Measurements from ENCODE around the gene CLEC4F. TPM values are rescaled to one million over a fixed set of nuclear protein-coding genes. Genes with fewer than 3 reads are reported as not detected.

Gene CLEC4F
- total and polyA plus RNA-seq, 2 of the 13 experiments (the other 11 are each of a cell fraction or from before 2014, with no cell fraction given) = 0.12 to 0.13 TPM

DNA sequence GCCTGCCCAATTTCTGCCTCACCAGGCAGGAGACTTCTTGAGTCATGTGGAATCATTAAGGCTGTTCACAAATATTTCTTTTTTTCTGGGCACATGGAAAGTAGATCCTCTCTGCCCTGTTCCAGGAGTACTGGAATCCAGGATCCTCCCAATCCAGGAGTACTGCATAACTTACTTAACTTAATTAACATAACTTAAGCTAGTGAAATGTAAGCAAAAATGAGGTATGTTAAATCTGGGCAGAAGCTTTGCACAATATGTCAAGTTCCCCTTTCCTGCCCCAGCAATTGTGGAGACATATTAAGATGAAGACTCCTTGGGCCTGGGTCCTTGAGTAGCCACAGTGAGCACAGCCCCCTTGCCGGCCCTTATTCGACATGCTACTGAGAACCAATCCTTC lies 12.0 kb upstream of the CLEC4F start:
- ATAC-seq = no peak
- Histone ChIP-seq H3K9ac (ENCODE audit: insufficient read depth, low read depth, low read length) (no peak overlapping the region), H3K4me3 (replicated peaks in 1 of 3; ENCODE audit: insufficient read depth in 1 of 3, low read depth in 2 of 3, low read length in 3 of 3) (no peak overlapping the region), H2AFZ (ENCODE audit: low read length) (no peak overlapping the region), H3K4me1 (ENCODE audit: insufficient read depth, low read length) (peaks cover 20% of the 10 kb centered on the region), H3K27me3 (ENCODE audit: control insufficient read depth in 1 of 2, insufficient read depth in 2 of 2, low read length in 2 of 2) (peaks cover 5 to 42% of the 10 kb centered on the region in 2 experiments), H3K4me2 (ENCODE audit: low read depth, low read length) (no peak overlapping the region), H4K20me1 (ENCODE audit: insufficient read depth, low read length) (no peaks in the 10 kb centered on the region), H3K36me3 (replicated peaks in 1 of 2; ENCODE audit: control insufficient read depth in 1 of 2, insufficient read depth in 2 of 2, low read length in 2 of 2) (no peaks in the 10 kb centered on the region), H3K9me3 (ENCODE audit: low read length) (no peaks in the 10 kb centered on the region), H3K79me2 (ENCODE audit: insufficient read depth, low read length) (no peaks in the 10 kb centered on the region), H3K27ac (ENCODE audit: extremely low read length, insufficient read depth, low read length) (no peak overlapping the region)
- ChIA-PET POLR2A (no interaction called here), CTCF (ENCODE audit: low intra/inter-chr PET ratio, low total read pairs) (no interaction called here)
- WGBS (ENCODE audit: low lambda C conversion rate) = 69% methylated on average over 2 of the region's 2 CpGs
- TF ChIP-seq U2AF2 (IDR thresholded peaks at IDR 0.05; ENCODE audit: low read depth, low read length) (no peak), ARHGAP35 (CRISPR knock-in tag; IDR thresholded peaks at IDR 0.05; ENCODE audit: borderline replicate concordance) (no peak), MTA3 (CRISPR knock-in tag; IDR thresholded peaks at IDR 0.05) (no peak)
- TF ChIP-seq, protein P1, sequence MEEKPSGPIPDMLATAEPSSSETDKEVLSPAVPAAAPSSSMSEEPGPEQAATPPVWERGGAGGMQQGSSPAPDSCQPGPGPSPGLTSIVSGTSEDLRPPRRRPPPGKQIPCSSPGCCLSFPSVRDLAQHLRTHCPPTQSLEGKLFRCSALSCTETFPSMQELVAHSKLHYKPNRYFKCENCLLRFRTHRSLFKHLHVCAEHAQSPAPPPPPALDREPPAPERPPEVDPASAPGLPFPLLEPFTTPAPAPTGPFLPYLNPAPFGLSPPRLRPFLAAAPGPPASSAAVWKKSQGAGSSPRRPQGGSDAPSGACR (CRISPR knock-in tag; IDR thresholded peaks at IDR 0.05) = no peak
- no peak for DNase-seq (ENCODE audit: low spot score)
- no peak for FAIRE-seq
- intact Hi-C loops (cut with micrococcal nuclease; ENCODE audit: unreplicated experiment) (no loop called here), in situ Hi-C loops (cut with HindIII; ENCODE audit: extremely low pct_ligation_motif_present, low pct_unique_long_range_greater_than_20kb) (no loop called here)
- no TSS peak for BruUV-seq (replicated peaks)

GRCh38 chr2:70831861-70832260 lies 11.5 kb upstream of the CLEC4F start:
- intact Hi-C loops (cut with micrococcal nuclease; ENCODE audit: unreplicated experiment) = loop anchor here (2.0 kb wide), 1 partner anchor 17 kb away; no protein-coding TSS in a partner anchor
- ATAC-seq (no peak), FAIRE-seq (no peak), DNase-seq (ENCODE audit: low spot score) (no peak)
- in situ Hi-C loops (cut with HindIII; ENCODE audit: extremely low pct_ligation_motif_present, low pct_unique_long_range_greater_than_20kb) = no loop called here
- Histone ChIP-seq H3K27ac (ENCODE audit: extremely low read length, insufficient read depth, low read length) (no peak overlapping the region), H2AFZ (ENCODE audit: low read length) (no peak overlapping the region), H3K4me1 (ENCODE audit: insufficient read depth, low read length) (peaks cover 20% of the 10 kb centered on the region), H3K9ac (ENCODE audit: insufficient read depth, low read depth, low read length) (no peak overlapping the region), H3K36me3 (replicated peaks in 1 of 2; ENCODE audit: control insufficient read depth in 1 of 2, insufficient read depth in 2 of 2, low read length in 2 of 2) (no peaks in the 10 kb centered on the region), H3K4me3 (replicated peaks in 1 of 3; ENCODE audit: insufficient read depth in 1 of 3, low read depth in 2 of 3, low read length in 3 of 3) (no peak overlapping the region), H4K20me1 (ENCODE audit: insufficient read depth, low read length) (no peaks in the 10 kb centered on the region), H3K9me3 (ENCODE audit: low read length) (no peaks in the 10 kb centered on the region), H3K4me2 (ENCODE audit: low read depth, low read length) (no peak overlapping the region), H3K79me2 (ENCODE audit: insufficient read depth, low read length) (no peaks in the 10 kb centered on the region), H3K27me3 (ENCODE audit: control insufficient read depth in 1 of 2, insufficient read depth in 2 of 2, low read length in 2 of 2) (peaks cover 5 to 41% of the 10 kb centered on the region in 2 experiments)
- CTCF ChIA-PET (ENCODE audit: low intra/inter-chr PET ratio, low total read pairs) = no interaction called here
- POLR2A ChIA-PET = interaction anchor here (1.4 kb wide), 1 partner anchor 23 kb away, joined by 3 read pairs; no protein-coding TSS in a partner anchor
- 72% methylated on average over 6 of the region's 6 CpGs for WGBS (ENCODE audit: low lambda C conversion rate)
- BruUV-seq (replicated peaks) = no TSS peak
- TF ChIP-seq HMGXB4 (CRISPR knock-in tag; IDR thresholded peaks at IDR 0.05; ENCODE audit: borderline replicate concordance in 1 of 2, low read depth in 1 of 2) = no peak
- TF ChIP-seq, protein P2, sequence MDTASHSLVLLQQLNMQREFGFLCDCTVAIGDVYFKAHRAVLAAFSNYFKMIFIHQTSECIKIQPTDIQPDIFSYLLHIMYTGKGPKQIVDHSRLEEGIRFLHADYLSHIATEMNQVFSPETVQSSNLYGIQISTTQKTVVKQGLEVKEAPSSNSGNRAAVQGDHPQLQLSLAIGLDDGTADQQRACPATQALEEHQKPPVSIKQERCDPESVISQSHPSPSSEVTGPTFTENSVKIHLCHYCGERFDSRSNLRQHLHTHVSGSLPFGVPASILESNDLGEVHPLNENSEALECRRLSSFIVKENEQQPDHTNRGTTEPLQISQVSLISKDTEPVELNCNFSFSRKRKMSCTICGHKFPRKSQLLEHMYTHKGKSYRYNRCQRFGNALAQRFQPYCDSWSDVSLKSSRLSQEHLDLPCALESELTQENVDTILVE (CRISPR knock-in tag; IDR thresholded peaks at IDR 0.05) = no peak
- TF ChIP-seq, protein P3, sequence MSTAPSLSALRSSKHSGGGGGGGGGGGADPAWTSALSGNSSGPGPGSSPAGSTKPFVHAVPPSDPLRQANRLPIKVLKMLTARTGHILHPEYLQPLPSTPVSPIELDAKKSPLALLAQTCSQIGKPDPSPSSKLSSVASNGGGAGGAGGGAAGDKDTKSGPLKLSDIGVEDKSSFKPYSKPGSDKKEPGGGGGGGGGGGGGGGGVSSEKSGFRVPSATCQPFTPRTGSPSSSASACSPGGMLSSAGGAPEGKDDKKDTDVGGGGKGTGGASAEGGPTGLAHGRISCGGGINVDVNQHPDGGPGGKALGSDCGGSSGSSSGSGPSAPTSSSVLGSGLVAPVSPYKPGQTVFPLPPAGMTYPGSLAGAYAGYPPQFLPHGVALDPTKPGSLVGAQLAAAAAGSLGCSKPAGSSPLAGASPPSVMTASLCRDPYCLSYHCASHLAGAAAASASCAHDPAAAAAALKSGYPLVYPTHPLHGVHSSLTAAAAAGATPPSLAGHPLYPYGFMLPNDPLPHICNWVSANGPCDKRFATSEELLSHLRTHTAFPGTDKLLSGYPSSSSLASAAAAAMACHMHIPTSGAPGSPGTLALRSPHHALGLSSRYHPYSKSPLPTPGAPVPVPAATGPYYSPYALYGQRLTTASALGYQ (CRISPR knock-in tag; IDR thresholded peaks at IDR 0.05) = no peak
- no peak for TF ChIP-seq MAF1 (CRISPR knock-in tag; IDR thresholded peaks at IDR 0.05; ENCODE audit: borderline replicate concordance)
- no peak for TF ChIP-seq ZNF124 (CRISPR knock-in tag; IDR thresholded peaks at IDR 0.05)
- TF ChIP-seq SIX1 (CRISPR knock-in tag; IDR thresholded peaks at IDR 0.05; ENCODE audit: borderline replicate concordance) = no peak
- TF ChIP-seq ZNF850 (CRISPR knock-in tag; conservative IDR thresholded peaks at IDR 0.05) = no peak
- TF ChIP-seq CBX2 (IDR thresholded peaks at IDR 0.05; ENCODE audit: low read depth, low read length) = no peak
- no peak for TF ChIP-seq CBX2 (CRISPR knock-in tag; IDR thresholded peaks at IDR 0.05; ENCODE audit: low read depth)
- no peak for TF ChIP-seq SRF (IDR thresholded peaks at IDR 0.05; ENCODE audit: low read depth, low read length)

Measured in HepG2 (cell line).